Adipocyte (in vitro differentiated cells): ENCODE data around the gene CDC16.
A peak's percentile ranks its signal among the peaks of the same experiment; 100 is the strongest.

Experiments
- DNase-seq: peaks from one replicate; pipeline ENCODE4 v3.0.0-alpha.2; 2015; ENCODE audit warnings: low read depth
- H3K27me3 ChIP-seq: replicated peaks from 2 replicates; pipeline ENCODE4 v1.7.0; 2013; ENCODE audit warnings: mild to moderate bottlenecking, low read length, moderate library complexity; ENCODE audit not compliant: control insufficient read depth, insufficient read depth
- H3K36me3 ChIP-seq: 2 replicates; pipeline ENCODE4 v1.7.0; 2013; ENCODE audit warnings: low read length, mild to moderate bottlenecking, moderate library complexity; ENCODE audit not compliant: control insufficient read depth, insufficient read depth, severe bottlenecking
- H3K4me1 ChIP-seq: 2 replicates; pipeline ENCODE4 v1.7.0; 2013; ENCODE audit warnings: mild to moderate bottlenecking, low read length, moderate library complexity; ENCODE audit not compliant: control insufficient read depth, insufficient read depth
- H3K4me3 ChIP-seq: 2 replicates; pipeline ENCODE4 v1.7.0; 2013; ENCODE audit warnings: mild to moderate bottlenecking, low read length, moderate library complexity
- H3K9ac ChIP-seq: 2 replicates; pipeline ENCODE4 v1.7.0; 2013; ENCODE audit warnings: mild to moderate bottlenecking, low read length, moderate library complexity
- H3K9me3 ChIP-seq: 2 replicates; pipeline ENCODE4 v1.7.0; 2013; ENCODE audit warnings: mild to moderate bottlenecking, low read length, moderate library complexity; ENCODE audit not compliant: control insufficient read depth

The CDC16 gene

GRCh38 chr13:114304346-114305034, 69.8 kb downstream of the CDC16 start:
- no peaks in the 10 kb centered on the region for H3K4me1 ChIP-seq
- H3K36me3 ChIP-seq = peaks cover 57% of the 10 kb centered on the region
- H3K27me3 ChIP-seq = no peaks in the 10 kb centered on the region
- DNase-seq = no peak
- no peak overlapping the region for H3K4me3 ChIP-seq
- no peaks in the 10 kb centered on the region for H3K9me3 ChIP-seq
- no peak overlapping the region for H3K9ac ChIP-seq

- no peaks in the 10 kb centered on the region for H3K9me3 ChIP-seq
- H3K4me1 ChIP-seq = peaks cover 23% of the 10 kb centered on the region
- no peaks in the 10 kb centered on the region for H3K27me3 ChIP-seq
- H3K4me3 ChIP-seq = no peak overlapping the region
- H3K36me3 ChIP-seq = peaks cover 25% of the 10 kb centered on the region
- no peak overlapping the region for H3K9ac ChIP-seq
- DNase-seq = no peak
Observed at GRCh38 chr13:114309086-114309485, 74.4 kb downstream of the CDC16 start.

- Histone ChIP-seq H3K36me3 (peaks cover 17% of the 10 kb centered on the region), H3K4me3 (no peak overlapping the region), H3K27me3 (no peaks in the 10 kb centered on the region), H3K9me3 (no peaks in the 10 kb centered on the region), H3K9ac (no peak overlapping the region), H3K4me1 (peaks cover 24% of the 10 kb centered on the region)
- no peak for DNase-seq
Observed at GRCh38 chr13:114309806-114310410, 75.2 kb downstream of the CDC16 start.

- Histone ChIP-seq H3K4me1 (peaks cover 34% of the 10 kb centered on the region), H3K9me3 (no peaks in the 10 kb centered on the region), H3K4me3 (no peak overlapping the region), H3K27me3 (no peaks in the 10 kb centered on the region), H3K9ac (no peak overlapping the region), H3K36me3 (peaks cover 14% of the 10 kb centered on the region)
- DNase-seq = peak; percentile 39
Observed at GRCh38 chr13:114310956-114311355, 76.3 kb downstream of the CDC16 start.

GRCh38 chr13:114311387-114311786, 76.7 kb downstream of the CDC16 start:
- peaks cover 9% of the 10 kb centered on the region for H3K36me3 ChIP-seq
- no peaks in the 10 kb centered on the region for H3K27me3 ChIP-seq
- no peak for DNase-seq
- no peak overlapping the region for H3K9ac ChIP-seq
- no peak overlapping the region for H3K4me3 ChIP-seq
- peaks cover 34% of the 10 kb centered on the region for H3K4me1 ChIP-seq
- H3K9me3 ChIP-seq = no peaks in the 10 kb centered on the region

- DNase-seq = peak; percentile 12
- H3K27me3 ChIP-seq = no peaks in the 10 kb centered on the region
- H3K4me3 ChIP-seq = no peak overlapping the region
- peaks cover 4% of the 10 kb centered on the region for H3K36me3 ChIP-seq
- H3K9me3 ChIP-seq = no peaks in the 10 kb centered on the region
- H3K9ac ChIP-seq = no peak overlapping the region
- peaks cover 34% of the 10 kb centered on the region for H3K4me1 ChIP-seq
Observed at GRCh38 chr13:114311908-114312307, 77.2 kb downstream of the CDC16 start.

GRCh38 chr13:114313061-114313860, 78.6 kb downstream of the CDC16 start:
- peak overlapping the region; percentile 89 for H3K9ac ChIP-seq
- peak overlapping the region; percentile 89 for H3K4me3 ChIP-seq
- no peak for DNase-seq
- H3K36me3 ChIP-seq = no peaks in the 10 kb centered on the region
- peaks cover 35% of the 10 kb centered on the region for H3K4me1 ChIP-seq
- no peaks in the 10 kb centered on the region for H3K27me3 ChIP-seq
- H3K9me3 ChIP-seq = no peaks in the 10 kb centered on the region

- no peaks in the 10 kb centered on the region for H3K36me3 ChIP-seq
- H3K4me3 ChIP-seq = peak within 1 kb of the TSS; percentile 89
- DNase-seq = peak; percentile 99
- H3K9ac ChIP-seq = peak within 1 kb of the TSS; percentile 89
- no peaks in the 10 kb centered on the region for H3K9me3 ChIP-seq
- no peaks in the 10 kb centered on the region for H3K27me3 ChIP-seq
- peaks cover 44% of the 10 kb centered on the region for H3K4me1 ChIP-seq
Observed at GRCh38 chr13:114314074-114314912, 79.6 kb downstream of the CDC16 start, which contains the start of gene CHAMP1. Gene CHAMP1, plus strand, starts transcription at chr13:114314503. Its CDS starts 9,340 bp downstream, at chr13:114323843.

GRCh38 chr13:114315074-114315785, 80.5 kb downstream of the CDC16 start:
- Histone ChIP-seq H3K4me3 (peak overlapping the region; percentile 89), H3K36me3 (no peaks in the 10 kb centered on the region), H3K9me3 (no peaks in the 10 kb centered on the region), H3K27me3 (no peaks in the 10 kb centered on the region), H3K9ac (peak overlapping the region; percentile 89), H3K4me1 (peaks cover 54% of the 10 kb centered on the region)
- peak; percentile 19 for DNase-seq

- DNase-seq = peak; percentile 16
- no peak overlapping the region for H3K9ac ChIP-seq
Observed at GRCh38 chr13:114318624-114319023, 83.9 kb downstream of the CDC16 start.

More at GRCh38 chr13:114318624-114319023, 83.9 kb downstream of the CDC16 start:
- no peaks in the 10 kb centered on the region for H3K9me3 ChIP-seq
- H3K4me1 ChIP-seq = peaks cover 34% of the 10 kb centered on the region
- peak overlapping the region; percentile 15 for H3K4me3 ChIP-seq
- H3K27me3 ChIP-seq = no peaks in the 10 kb centered on the region
- H3K36me3 ChIP-seq = peaks cover 29% of the 10 kb centered on the region
